Measurements from ENCODE around the gene SENP3. TPM values are rescaled to one million over a fixed set of nuclear protein-coding genes. Genes with fewer than 3 reads are reported as not detected.
A peak's percentile ranks its signal among the peaks of the same experiment; 100 is the strongest.

SENP3 gene
- total RNA-seq, 1 experiment from 2014 or later: 52.0 TPM

- intact Hi-C loops (cut with micrococcal nuclease; ENCODE audit: unreplicated experiment): no loop called here
- Mint-ChIP-seq H3K9me3 (ENCODE audit: low read depth, unreplicated experiment) (no peaks in the 10 kb centered on the region), H3K27ac (ENCODE audit: unreplicated experiment) (peak overlapping the region; percentile 57), H3K4me3 (ENCODE audit: low read depth, unreplicated experiment) (peak overlapping the region; percentile 78), H3K27me3 (ENCODE audit: unreplicated experiment) (no peaks in the 10 kb centered on the region), H3K4me1 (ENCODE audit: low read depth, unreplicated experiment) (peaks cover 23% of the 10 kb centered on the region), H3K36me3 (ENCODE audit: insufficient read depth, unreplicated experiment) (peaks cover 28% of the 10 kb centered on the region)
- BruUV-seq (replicated peaks): TSS peak; percentile 39
- no peak for DNase-seq
- CTCF ChIA-PET: interaction anchor here (0.6 to 1.4 kb wide), 3 partner anchors 9 to 209 kb away, joined by 3 to 5 read pairs (median 4); partner anchors contain the start of gene CD68
- TF ChIP-seq CTCF (IDR thresholded peaks at IDR 0.05; ENCODE audit: unreplicated experiment): peak; percentile 3
These were observed 52.2 kb downstream of the SENP3 start for GRCh38 chr17:7613769-7614424.

GRCh38 chr17:7614425-7615264 is 52.9 kb downstream of the SENP3 start, which contains the start of gene FXR2:
Gene FXR2 (minus strand): TSS chr17:7614897. CDS start chr17:7614532, 365 bp downstream.
- no TSS peak for BruUV-seq (replicated peaks)
- no peaks in the 10 kb centered on the region for H3K27me3 Mint-ChIP-seq (ENCODE audit: unreplicated experiment)
- H3K27ac Mint-ChIP-seq (ENCODE audit: unreplicated experiment): peak within 1 kb of the TSS; percentile 79
- H3K4me3 Mint-ChIP-seq (ENCODE audit: low read depth, unreplicated experiment): peak within 1 kb of the TSS; percentile 78
- TF ChIP-seq CTCF (IDR thresholded peaks at IDR 0.05; ENCODE audit: unreplicated experiment): no peak
- H3K36me3 Mint-ChIP-seq (ENCODE audit: insufficient read depth, unreplicated experiment): peaks cover 25% of the 10 kb centered on the region
- CTCF ChIA-PET: interaction anchor here (0.6 to 1.4 kb wide), 7 partner anchors 10 to 400 kb away, joined by 3 to 5 read pairs (median 4); partner anchors contain the start of genes ATP1B2, CD68, SAT2 and TMEM256
- intact Hi-C loops (cut with micrococcal nuclease; ENCODE audit: unreplicated experiment): no loop called here
- H3K4me1 Mint-ChIP-seq (ENCODE audit: low read depth, unreplicated experiment): peaks cover 23% of the 10 kb centered on the region
- peak; percentile 96 for DNase-seq
- no peaks in the 10 kb centered on the region for H3K9me3 Mint-ChIP-seq (ENCODE audit: low read depth, unreplicated experiment)

GRCh38 chr17:7615265-7615747 is 53.6 kb downstream of the SENP3 start:
- no peak for TF ChIP-seq CTCF (IDR thresholded peaks at IDR 0.05; ENCODE audit: unreplicated experiment)
- no peak for DNase-seq
- CTCF ChIA-PET: interaction anchor here (0.6 to 1.4 kb wide), 7 partner anchors 12 to 401 kb away, joined by 3 to 5 read pairs (median 3); partner anchors contain the start of genes ATP1B2, CD68, SAT2 and TMEM256
- Mint-ChIP-seq H3K4me1 (ENCODE audit: low read depth, unreplicated experiment) (peaks cover 23% of the 10 kb centered on the region), H3K27ac (ENCODE audit: unreplicated experiment) (peak overlapping the region; percentile 79), H3K36me3 (ENCODE audit: insufficient read depth, unreplicated experiment) (peaks cover 25% of the 10 kb centered on the region), H3K27me3 (ENCODE audit: unreplicated experiment) (no peaks in the 10 kb centered on the region), H3K4me3 (ENCODE audit: low read depth, unreplicated experiment) (peak overlapping the region; percentile 78), H3K9me3 (ENCODE audit: low read depth, unreplicated experiment) (no peaks in the 10 kb centered on the region)
- intact Hi-C loops (cut with micrococcal nuclease; ENCODE audit: unreplicated experiment): no loop called here
- BruUV-seq (replicated peaks): no TSS peak

- intact Hi-C loops (cut with micrococcal nuclease; ENCODE audit: unreplicated experiment): no loop called here
- H3K27ac Mint-ChIP-seq (ENCODE audit: unreplicated experiment): no peak overlapping the region
- H3K9me3 Mint-ChIP-seq (ENCODE audit: low read depth, unreplicated experiment): no peaks in the 10 kb centered on the region
- no peaks in the 10 kb centered on the region for H3K27me3 Mint-ChIP-seq (ENCODE audit: unreplicated experiment)
- CTCF ChIA-PET: interaction anchor here (1.3 kb wide), 1 partner anchor 14 kb away, joined by 3 read pairs; no protein-coding TSS in a partner anchor
- TF ChIP-seq CTCF (IDR thresholded peaks at IDR 0.05; ENCODE audit: unreplicated experiment): no peak
- no TSS peak for BruUV-seq (replicated peaks)
- peaks cover 16% of the 10 kb centered on the region for H3K36me3 Mint-ChIP-seq (ENCODE audit: insufficient read depth, unreplicated experiment)
- no peak for DNase-seq
- peaks cover 4% of the 10 kb centered on the region for H3K4me1 Mint-ChIP-seq (ENCODE audit: low read depth, unreplicated experiment)
- no peak overlapping the region for H3K4me3 Mint-ChIP-seq (ENCODE audit: low read depth, unreplicated experiment)
These were observed 56.9 kb downstream of the SENP3 start for GRCh38 chr17:7618608-7619007.
